Neural cell (in vitro differentiated cells): Measurements from ENCODE around the gene NOP16. TPM values are rescaled to one million over a fixed set of nuclear protein-coding genes. Genes with fewer than 3 reads are reported as not detected.

Experiments used
- H2AFZ ChIP-seq: fragments of 200-600, 300-800 bp; sonication (generic), shearing (Covaris generic); 2 replicates; pipeline ENCODE4 v1.6.0; 2014; ENCODE audit warnings: low read depth, mild to moderate bottlenecking, antibody characterized with exemption, low read length, moderate library complexity
- H3F3A ChIP-seq: fragments of 200-600 bp; shearing (Covaris generic); 2 replicates; pipeline ENCODE4 v1.6.1; 2016; ENCODE audit warnings: mild to moderate bottlenecking, moderate library complexity, mixed read lengths, antibody characterized with exemption, low read length; ENCODE audit not compliant: insufficient read depth, poor library complexity, severe bottlenecking
- H3K27ac ChIP-seq: fragments of 200-600, 300-800 bp; sonication (generic), shearing (Covaris generic); 2 replicates; pipeline ENCODE4 v1.5.1; 2014; ENCODE audit warnings: mild to moderate bottlenecking, low read length, moderate library complexity
- H3K27me3 ChIP-seq: fragments of 300-800, 200-600 bp; sonication (generic), shearing (Covaris generic); 2 replicates; pipeline ENCODE4 v1.6.0; 2014; ENCODE audit warnings: mild to moderate bottlenecking, low read depth, low read length, moderate library complexity; ENCODE audit not compliant: insufficient read depth
- H3K36me3 ChIP-seq: fragments of 300-800, 200-600 bp; sonication (generic), shearing (Covaris generic); 2 replicates; pipeline ENCODE4 v1.5.1; 2014; ENCODE audit warnings: mild to moderate bottlenecking, antibody characterized with exemption, low read length, moderate library complexity; ENCODE audit not compliant: insufficient read depth
- H3K4me2 ChIP-seq: fragments of 300-800, 200-600 bp; sonication (generic), shearing (Covaris generic); 2 replicates; pipeline ENCODE4 v1.6.0; 2014; ENCODE audit warnings: mild to moderate bottlenecking, low read length
- H3K4me3 ChIP-seq: fragments of 300-800, 200-600 bp; sonication (generic), shearing (Covaris generic); 2 replicates; pipeline ENCODE4 v1.5.1; 2014; ENCODE audit warnings: mild to moderate bottlenecking, low read length, moderate library complexity
- H3K79me2 ChIP-seq: fragments of 200-600 bp; shearing (Covaris generic); replicated peaks from 2 replicates; pipeline ENCODE4 v1.6.0; 2014; ENCODE audit warnings: mild to moderate bottlenecking, low read length, moderate library complexity; ENCODE audit not compliant: insufficient read depth
- H3K9ac ChIP-seq: fragments of 300-800, 200-600 bp; sonication (generic), shearing (Covaris generic); 2 replicates; pipeline ENCODE4 v1.6.1; 2016; ENCODE audit warnings: mild to moderate bottlenecking, low read length, mixed read lengths
- H3K9me2 ChIP-seq: fragments of 200-600 bp; shearing (Covaris generic); 2 replicates; pipeline ENCODE4 v1.6.1; 2016; ENCODE audit warnings: mild to moderate bottlenecking, low read length, mixed read lengths; ENCODE audit not compliant: insufficient read depth
- H3K9me3 ChIP-seq: fragments of 200-600, 300-800 bp; sonication (generic), shearing (Covaris generic); 2 replicates; pipeline ENCODE4 v1.6.1; 2016; ENCODE audit warnings: mild to moderate bottlenecking, mixed run types, low read length, moderate library complexity, mixed read lengths
- H4K20me1 ChIP-seq: fragments of 200-600 bp; shearing (Covaris generic); 2 replicates; pipeline ENCODE4 v1.6.1; 2016; ENCODE audit warnings: mild to moderate bottlenecking, mixed run types; ENCODE audit not compliant: insufficient read depth
- CTCF ChIP-seq: fragments of 450-650 bp; IDR thresholded peaks from 2 replicates; pipeline ENCODE4 v1.5.1; 2014; ENCODE audit warnings: antibody characterized with exemption, mild to moderate bottlenecking, moderate library complexity; ENCODE audit not compliant: poor library complexity, severe bottlenecking
- EP300 ChIP-seq: fragments of 450-650 bp; conservative IDR thresholded peaks from 2 replicates; pipeline ENCODE4 v1.6.1; 2014; ENCODE audit warnings: antibody characterized with exemption, mild to moderate bottlenecking, moderate library complexity; ENCODE audit not compliant: poor library complexity, severe bottlenecking
- EZH2 ChIP-seq: fragments of 200-600, 300-800 bp; shearing (Covaris generic), sonication (generic); IDR thresholded peaks from 2 replicates; pipeline ENCODE4 v1.6.1; 2014; ENCODE audit warnings: antibody characterized with exemption, low read length, borderline replicate concordance, mild to moderate bottlenecking; ENCODE audit not compliant: insufficient read depth, poor library complexity, severe bottlenecking
- MXI1 ChIP-seq: fragments of 450-650 bp; conservative IDR thresholded peaks from 2 replicates; pipeline ENCODE4 v1.6.1; 2014; ENCODE audit warnings: antibody characterized with exemption, mild to moderate bottlenecking; ENCODE audit not compliant: poor library complexity, severe bottlenecking
- POLR2AphosphoS5 ChIP-seq: IDR thresholded peaks from 2 replicates; pipeline ENCODE4 v1.6.1; 2012
- RAD21 ChIP-seq: fragments of 450-650 bp; conservative IDR thresholded peaks from 2 replicates; pipeline ENCODE4 v1.6.1; 2014; ENCODE audit warnings: antibody characterized with exemption, mild to moderate bottlenecking, moderate library complexity
- SMC3 ChIP-seq: fragments of 450-650 bp; conservative IDR thresholded peaks from 2 replicates; pipeline ENCODE4 v1.6.1; 2014; ENCODE audit warnings: antibody characterized with exemption, mild to moderate bottlenecking, moderate library complexity; ENCODE audit not compliant: poor library complexity
- TAF1 ChIP-seq: IDR thresholded peaks from 2 replicates; pipeline ENCODE4 v1.6.1; 2012; ENCODE audit warnings: low read depth
- polyA plus RNA-seq: library from polyadenylated mRNA; depleted of rRNA; stranded (reverse); fragments of >200 nt; gene quantifications from 2 replicates; pipeline ENCODE4 v1.2.3, GENCODE V29; 2014
- TF ChIP-seq, protein P1 (sequence below): IDR thresholded peaks from 2 replicates; pipeline ENCODE4 v1.6.1; 2012; ENCODE audit warnings: borderline replicate concordance

The NOP16 gene
- polyA plus RNA-seq, 1 donor from 2014 or later = 23.9 TPM

DNA sequence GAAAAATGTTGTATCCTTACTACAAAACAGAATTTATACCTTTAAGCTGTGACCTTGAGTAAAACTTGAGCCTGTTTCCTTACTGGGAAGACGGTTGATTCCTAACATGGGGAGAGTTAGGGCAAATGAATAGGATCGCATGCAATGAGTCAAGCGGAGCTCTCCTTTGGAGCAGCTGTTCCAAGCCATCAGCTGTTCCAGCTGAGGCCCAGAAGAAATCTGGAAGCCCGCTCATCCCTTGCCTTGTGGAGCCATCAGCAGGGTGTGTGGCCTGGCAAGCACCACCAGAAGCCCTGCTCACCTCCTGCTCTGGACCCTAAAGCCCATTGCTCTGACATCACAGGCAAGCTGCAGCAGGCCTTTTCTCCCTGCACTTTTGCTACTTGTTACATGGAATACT lies 34.9 kb downstream of the NOP16 start:
- no peak for TF ChIP-seq MXI1
- H3K27ac ChIP-seq = no peak overlapping the region
- H3K4me2 ChIP-seq = no peak overlapping the region
- no peaks in the 10 kb centered on the region for H3K36me3 ChIP-seq
- peaks cover 44% of the 10 kb centered on the region for H3K79me2 ChIP-seq
- no peaks in the 10 kb centered on the region for H3K27me3 ChIP-seq
- H2AFZ ChIP-seq = no peak overlapping the region
- H4K20me1 ChIP-seq = no peaks in the 10 kb centered on the region
- no peaks in the 10 kb centered on the region for H3F3A ChIP-seq
- no peak overlapping the region for H3K9ac ChIP-seq
- H3K9me2 ChIP-seq = no peaks in the 10 kb centered on the region
- no peak overlapping the region for H3K4me3 ChIP-seq
- no peaks in the 10 kb centered on the region for H3K9me3 ChIP-seq

DNA sequence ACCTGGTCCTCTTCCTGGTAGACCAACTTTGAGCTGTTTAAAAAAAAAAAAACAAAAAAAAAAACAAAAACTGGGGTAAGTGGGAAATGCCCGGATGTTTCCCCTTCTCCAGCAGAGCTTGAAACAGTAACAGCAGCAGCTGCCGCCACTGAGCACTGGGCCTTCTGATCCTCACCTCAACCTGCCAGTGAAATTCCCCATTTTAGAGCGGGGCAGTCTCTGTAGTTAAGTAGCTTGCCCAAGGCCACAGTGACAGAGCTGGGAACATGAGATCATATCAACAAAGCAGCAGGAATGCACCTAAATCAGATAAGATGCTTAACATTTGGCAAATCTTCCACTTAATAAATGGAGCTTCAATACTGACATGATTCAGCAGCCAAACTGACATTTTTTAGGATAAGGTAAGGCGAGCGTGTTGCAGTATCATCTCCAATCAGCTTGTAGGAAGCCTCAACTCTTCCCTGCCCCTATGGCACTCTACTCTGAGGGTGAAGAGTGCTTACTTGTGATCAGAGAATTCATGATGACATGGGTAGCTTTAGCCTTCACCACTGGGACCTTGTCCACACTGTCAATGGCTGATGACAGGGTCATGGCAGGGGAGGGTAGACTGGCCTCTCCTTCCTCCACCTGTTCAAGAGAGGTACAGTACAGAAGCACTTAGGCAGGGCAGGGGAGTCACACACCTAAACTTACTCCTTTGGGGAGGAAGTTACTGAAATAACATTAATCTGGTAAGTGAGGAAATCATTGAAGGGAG lies 36.1 kb downstream of the NOP16 start:
- peaks cover 34% of the 10 kb centered on the region for H3K79me2 ChIP-seq
- TF ChIP-seq TAF1 = no peak
- TF ChIP-seq EP300 = no peak
- TF ChIP-seq SMC3 = no peak
- TF ChIP-seq EZH2 = no peak
- TF ChIP-seq MXI1 = no peak
- no peak for TF ChIP-seq POLR2AphosphoS5
- TF ChIP-seq, protein P1, sequence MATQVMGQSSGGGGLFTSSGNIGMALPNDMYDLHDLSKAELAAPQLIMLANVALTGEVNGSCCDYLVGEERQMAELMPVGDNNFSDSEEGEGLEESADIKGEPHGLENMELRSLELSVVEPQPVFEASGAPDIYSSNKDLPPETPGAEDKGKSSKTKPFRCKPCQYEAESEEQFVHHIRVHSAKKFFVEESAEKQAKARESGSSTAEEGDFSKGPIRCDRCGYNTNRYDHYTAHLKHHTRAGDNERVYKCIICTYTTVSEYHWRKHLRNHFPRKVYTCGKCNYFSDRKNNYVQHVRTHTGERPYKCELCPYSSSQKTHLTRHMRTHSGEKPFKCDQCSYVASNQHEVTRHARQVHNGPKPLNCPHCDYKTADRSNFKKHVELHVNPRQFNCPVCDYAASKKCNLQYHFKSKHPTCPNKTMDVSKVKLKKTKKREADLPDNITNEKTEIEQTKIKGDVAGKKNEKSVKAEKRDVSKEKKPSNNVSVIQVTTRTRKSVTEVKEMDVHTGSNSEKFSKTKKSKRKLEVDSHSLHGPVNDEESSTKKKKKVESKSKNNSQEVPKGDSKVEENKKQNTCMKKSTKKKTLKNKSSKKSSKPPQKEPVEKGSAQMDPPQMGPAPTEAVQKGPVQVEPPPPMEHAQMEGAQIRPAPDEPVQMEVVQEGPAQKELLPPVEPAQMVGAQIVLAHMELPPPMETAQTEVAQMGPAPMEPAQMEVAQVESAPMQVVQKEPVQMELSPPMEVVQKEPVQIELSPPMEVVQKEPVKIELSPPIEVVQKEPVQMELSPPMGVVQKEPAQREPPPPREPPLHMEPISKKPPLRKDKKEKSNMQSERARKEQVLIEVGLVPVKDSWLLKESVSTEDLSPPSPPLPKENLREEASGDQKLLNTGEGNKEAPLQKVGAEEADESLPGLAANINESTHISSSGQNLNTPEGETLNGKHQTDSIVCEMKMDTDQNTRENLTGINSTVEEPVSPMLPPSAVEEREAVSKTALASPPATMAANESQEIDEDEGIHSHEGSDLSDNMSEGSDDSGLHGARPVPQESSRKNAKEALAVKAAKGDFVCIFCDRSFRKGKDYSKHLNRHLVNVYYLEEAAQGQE = no peak
- TF ChIP-seq RAD21 = no peak
- TF ChIP-seq CTCF = no peak
- H3K36me3 ChIP-seq = no peaks in the 10 kb centered on the region

More for the DNA sequence above, 36.1 kb downstream of the NOP16 start:
- Histone ChIP-seq H4K20me1 (no peaks in the 10 kb centered on the region), H3K9ac (no peak overlapping the region), H3K27ac (no peak overlapping the region), H3K9me3 (no peaks in the 10 kb centered on the region), H3F3A (no peaks in the 10 kb centered on the region), H3K4me2 (no peak overlapping the region), H3K4me3 (no peak overlapping the region), H3K27me3 (no peaks in the 10 kb centered on the region), H2AFZ (no peak overlapping the region), H3K9me2 (no peaks in the 10 kb centered on the region)
